K562 (cell line): ENCODE measurements around the gene LST1. TPM values are rescaled to one million over a fixed set of nuclear protein-coding genes. Genes with fewer than 3 reads are reported as not detected.

Experiments used
- ARID4B ChIP-seq: sonication (generic); formaldehyde crosslinking; IDR thresholded peaks from 2 replicates; pipeline ENCODE4 v1.8.0; 2022; ENCODE audit warnings: mild to moderate bottlenecking, missing genetic modification reagents
- EHMT2 ChIP-seq: fragments of 450-650 bp; IDR thresholded peaks from 2 replicates; pipeline ENCODE4 v1.6.1; 2018; ENCODE audit warnings: antibody characterized with exemption
- MAFF ChIP-seq: IDR thresholded peaks from 2 replicates; pipeline ENCODE4 v1.6.1; 2012; ENCODE audit warnings: low read length, improper control_type of control experiment
- MIER1 ChIP-seq: fragments of 450-650 bp; IDR thresholded peaks from 2 replicates; pipeline ENCODE4 v1.6.1; 2016; ENCODE audit warnings: antibody characterized with exemption, mild to moderate bottlenecking, low read depth
- PTRF ChIP-seq: fragments of 450-650 bp; IDR thresholded peaks from 2 replicates; pipeline ENCODE4 v1.6.1; 2016; ENCODE audit warnings: mild to moderate bottlenecking, missing genetic modification characterization, missing compliant biosample characterization
- RREB1 ChIP-seq: fragments of 250-450 bp; sonication (Bioruptor Pico); IDR thresholded peaks from 2 replicates; pipeline ENCODE4 v1.4.0; 2020
- SMAD4 ChIP-seq: fragments of 250-450 bp; sonication (Bioruptor Pico); conservative IDR thresholded peaks from 2 replicates; pipeline ENCODE4 v1.8.0; 2021; ENCODE audit warnings: inconsistent platforms, mild to moderate bottlenecking, moderate library complexity
- SP2 ChIP-seq: IDR thresholded peaks from 2 replicates; pipeline ENCODE4 v1.6.1; 2011; ENCODE audit warnings: mild to moderate bottlenecking, low read depth, low read length, moderate library complexity; ENCODE audit not compliant: poor library complexity, severe bottlenecking; ENCODE audit errors: extremely low read depth
- XRCC5 ChIP-seq: fragments of 200-400 bp; formaldehyde crosslinking; IDR thresholded peaks from 2 replicates; pipeline ENCODE4 v1.6.1; 2017; ENCODE audit warnings: low read depth, mild to moderate bottlenecking, low read length
- ZBTB8A ChIP-seq: fragments of 450-650 bp; IDR thresholded peaks from 2 replicates; pipeline ENCODE4 v1.6.1; 2018; ENCODE audit warnings: mild to moderate bottlenecking, moderate library complexity; ENCODE audit not compliant: partially characterized antibody
- ZNF445 ChIP-seq: fragments of 250-450 bp; sonication (Bioruptor Pico); IDR thresholded peaks from 2 replicates; pipeline ENCODE4 v1.4.0; 2020; ENCODE audit warnings: low read depth, mild to moderate bottlenecking, moderate library complexity
- ZNF583 ChIP-seq: fragments of 250-450 bp; sonication (Bioruptor Pico); IDR thresholded peaks from 2 replicates; pipeline ENCODE4 v1.4.0; 2020
- ZNF766 ChIP-seq: fragments of 200-800 bp; sonication (Bioruptor generic); conservative IDR thresholded peaks from 2 replicates; pipeline ENCODE4 v1.6.1; 2016; ENCODE audit warnings: missing genetic modification characterization, missing compliant biosample characterization
- ZZZ3 ChIP-seq: fragments of 450-650 bp; IDR thresholded peaks from 2 replicates; pipeline ENCODE4 v1.6.1; 2016; ENCODE audit warnings: antibody characterized with exemption, mild to moderate bottlenecking, moderate library complexity
- polyA plus RNA-seq, 8 experiments: library from polyadenylated mRNA; depleted of rRNA in 4 of 8; stranded (reverse) in 5 of 8; unstranded in 3 of 8; fragments of >200 nt; fragmentation: Nextera tagmentation in 2 of 8; fragmentation: Illumina TruSeq in 1 of 8; extraction: Ambion mirVana in 2 of 8; extraction: Trizol in 1 of 8; gene quantifications; 2 replicates each; pipeline versions ENCODE4 v1.2.1 to v1.2.3, GENCODE V29; 2011 to 2014; ENCODE audit warnings: inconsistent platforms in 1 of 8, missing spikeins in 1 of 8
- total RNA-seq, 7 experiments: library from RNA; depleted of rRNA in 6 of 7; stranded (reverse); fragments of >200 nt in 6 of 7; fragmentation: Illumina TruSeq in 2 of 7; extraction: Trizol in 2 of 7; gene quantifications; 2 replicates each; pipeline versions ENCODE4 v1.2.1 to v1.2.3, GENCODE V29; 2011 to 2021; ENCODE audit warnings: low replicate concordance in 1 of 7
- TF ChIP-seq, protein P1 (sequence below): fragments of 450-650 bp; IDR thresholded peaks from 2 replicates; pipeline ENCODE4 v1.6.1; 2016; ENCODE audit warnings: borderline replicate concordance

LST1 gene
- total and polyA plus RNA-seq, 9 of the 15 experiments (the other 6 are each of a cell fraction or from before 2014, with no cell fraction given) = 0.82 to 7.8 (median 1.7) TPM

DNA sequence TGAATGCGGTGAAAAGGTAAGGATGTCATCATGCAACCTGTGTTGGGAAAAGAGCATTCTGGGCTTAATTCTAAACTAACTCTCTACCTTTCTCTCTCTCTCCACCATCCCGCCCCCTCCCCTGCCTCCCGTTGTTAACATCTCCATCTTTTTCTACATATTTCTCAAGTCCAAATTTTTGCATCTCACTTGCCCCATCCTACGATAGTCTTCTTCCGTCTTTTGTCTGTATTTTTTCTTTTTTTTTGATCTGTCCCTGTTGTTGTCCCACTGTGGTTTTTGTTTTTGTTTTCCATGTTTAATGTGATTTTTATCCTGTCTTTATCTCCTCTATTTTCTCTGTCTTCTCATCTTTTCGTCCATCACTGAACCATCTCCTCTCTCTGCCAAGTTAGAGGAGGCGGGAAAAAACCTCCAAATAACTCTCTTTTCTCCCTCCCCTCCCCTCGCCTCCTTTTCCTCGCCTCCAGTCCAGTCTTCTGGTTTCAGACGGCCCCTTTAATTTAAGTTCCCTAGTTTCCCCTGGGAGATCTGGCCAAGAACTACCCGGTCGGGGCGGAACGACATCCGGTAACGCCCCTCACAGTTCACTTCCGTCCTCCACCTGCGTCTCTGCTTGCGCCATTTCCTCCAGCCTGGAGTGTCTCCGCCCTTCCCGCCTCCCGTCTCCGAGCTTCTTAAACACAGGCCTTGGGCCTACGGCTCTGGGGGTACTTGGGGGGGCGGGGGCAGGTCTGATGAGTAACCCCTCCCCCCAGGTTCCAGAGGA lies 38.9 kb upstream of the LST1 start, which contains the start of gene NFKBIL1 (continued):
- TF ChIP-seq ARID4B (CRISPR knock-in tag) (no peak), SP2 (peak; percentile 35), PTRF (tag) (no peak), ZNF583 (0 out of 2 replicates have a peak, but pooled peaks have one; percentile 72), ZZZ3 (peak; percentile 71; the same call in 1 of the 2 replicates), ZNF766 (CRISPR knock-in tag) (peak; percentile 64), MAFF (peak; percentile 1; the same call in 1 of the 2 replicates), ZNF445 (CRISPR knock-in tag) (0 out of 2 replicates have a peak, but pooled peaks have one; percentile 52), SMAD4 (CRISPR knock-in tag) (peak; percentile 76), XRCC5 (peak; percentile 93), MIER1 (peak; percentile 80), ZBTB8A (no peak), RREB1 (0 out of 2 replicates have a peak, but pooled peaks have one; percentile 44), EHMT2 (peak; percentile 40; the same call in 1 of the 2 replicates)
- TF ChIP-seq, protein P1, sequence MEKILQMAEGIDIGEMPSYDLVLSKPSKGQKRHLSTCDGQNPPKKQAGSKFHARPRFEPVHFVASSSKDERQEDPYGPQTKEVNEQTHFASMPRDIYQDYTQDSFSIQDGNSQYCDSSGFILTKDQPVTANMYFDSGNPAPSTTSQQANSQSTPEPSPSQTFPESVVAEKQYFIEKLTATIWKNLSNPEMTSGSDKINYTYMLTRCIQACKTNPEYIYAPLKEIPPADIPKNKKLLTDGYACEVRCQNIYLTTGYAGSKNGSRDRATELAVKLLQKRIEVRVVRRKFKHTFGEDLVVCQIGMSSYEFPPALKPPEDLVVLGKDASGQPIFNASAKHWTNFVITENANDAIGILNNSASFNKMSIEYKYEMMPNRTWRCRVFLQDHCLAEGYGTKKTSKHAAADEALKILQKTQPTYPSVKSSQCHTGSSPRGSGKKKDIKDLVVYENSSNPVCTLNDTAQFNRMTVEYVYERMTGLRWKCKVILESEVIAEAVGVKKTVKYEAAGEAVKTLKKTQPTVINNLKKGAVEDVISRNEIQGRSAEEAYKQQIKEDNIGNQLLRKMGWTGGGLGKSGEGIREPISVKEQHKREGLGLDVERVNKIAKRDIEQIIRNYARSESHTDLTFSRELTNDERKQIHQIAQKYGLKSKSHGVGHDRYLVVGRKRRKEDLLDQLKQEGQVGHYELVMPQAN = peak; percentile 79
